Muscle of leg (tissue), 11 donors: Measurements from ENCODE around the gene PHYKPL. TPM values are rescaled to one million over a fixed set of nuclear protein-coding genes. Genes with fewer than 3 reads are reported as not detected.

Source experiments
- DNase-seq: peaks from one replicate; pipeline ENCODE4 v3.0.0; 2013
- H3K27ac ChIP-seq: one replicate; pipeline ENCODE4 v1.5.1; 2013; ENCODE audit warnings: mild to moderate bottlenecking, low read length, control low read depth
- H3K27me3 ChIP-seq: one replicate; pipeline ENCODE4 v1.6.1; 2013; ENCODE audit warnings: low read length; ENCODE audit not compliant: control insufficient read depth, insufficient read depth
- H3K36me3 ChIP-seq: one replicate; pipeline ENCODE4 v1.6.1; 2013; ENCODE audit warnings: low read length; ENCODE audit not compliant: control insufficient read depth, insufficient read depth
- H3K4me1 ChIP-seq: one replicate; pipeline ENCODE4 v1.6.1; 2013; ENCODE audit warnings: low read length; ENCODE audit not compliant: control insufficient read depth, insufficient read depth
- H3K4me3 ChIP-seq: one replicate; pipeline ENCODE4 v1.5.1; 2013; ENCODE audit warnings: low read length, control low read depth
- H3K9me3 ChIP-seq: replicated peaks from 2 replicates; pipeline ENCODE4 v1.6.1; 2013; ENCODE audit warnings: low read depth, low read length; ENCODE audit not compliant: control insufficient read depth
- WGBS: methylation state at CpG from one replicate; pipeline ENCODE4 v1.1.5; 2013; ENCODE audit warnings: missing lambda C conversion rate; ENCODE audit not compliant: insufficient coverage; 5-methylcytosine and 5-hydroxymethylcytosine counted together
- polyA plus RNA-seq, 8 donors: library from polyadenylated mRNA; unstranded; fragments of 120-200 nt; gene quantifications; one replicate each; pipeline versions ENCODE4 v1.2.1 to v1.2.3, GENCODE V29; 2013; ENCODE audit warnings: inconsistent platforms in 1 of 8, low replicate concordance in 1 of 8; ENCODE audit not compliant: insufficient read length in 8 of 8, insufficient read depth in 1 of 8
- total RNA-seq: library from RNA; stranded (reverse); fragments of 120-200 nt; gene quantifications from one replicate; pipeline ENCODE4 v1.2.4, GENCODE V29; 2013

Gene PHYKPL
- total and polyA plus RNA-seq, 9 donors = 36.0 to 81.7 (median 45.3) TPM

DNA sequence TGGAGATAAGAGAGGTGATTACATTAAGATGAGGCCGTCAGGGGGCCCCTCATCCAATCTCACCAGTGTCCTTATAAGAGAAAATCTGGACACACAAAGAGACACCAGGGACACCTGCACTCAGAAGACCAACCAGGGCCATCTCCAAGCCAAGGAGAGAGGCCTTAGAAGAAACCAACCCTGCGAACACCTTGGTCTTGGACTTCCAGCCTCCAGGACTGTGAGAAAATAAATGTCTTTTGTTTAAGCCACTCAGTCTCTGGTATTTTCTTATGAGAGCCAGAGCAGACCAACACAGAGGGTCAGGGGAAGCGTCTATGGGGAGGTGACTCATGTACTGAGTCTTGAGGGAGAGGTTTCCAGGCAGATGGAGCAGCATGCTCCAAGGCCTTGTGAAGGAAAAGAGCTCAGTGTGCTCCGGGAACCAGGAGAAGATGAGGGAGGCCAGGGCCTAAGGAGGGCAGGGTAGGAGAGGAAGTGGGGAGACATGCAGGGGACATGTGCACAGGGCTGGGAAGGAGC lies 5.4 kb downstream of the PHYKPL start:
- H3K9me3 ChIP-seq = no peaks in the 10 kb centered on the region
- H3K27ac ChIP-seq = no peak overlapping the region
- 60% methylated on average over 2 of the region's 4 CpGs for WGBS
- H3K4me1 ChIP-seq = peaks cover 29% of the 10 kb centered on the region
- H3K4me3 ChIP-seq = no peak overlapping the region
- DNase-seq = no peak
- no peaks in the 10 kb centered on the region for H3K27me3 ChIP-seq
- H3K36me3 ChIP-seq = peaks cover 80% of the 10 kb centered on the region

DNA sequence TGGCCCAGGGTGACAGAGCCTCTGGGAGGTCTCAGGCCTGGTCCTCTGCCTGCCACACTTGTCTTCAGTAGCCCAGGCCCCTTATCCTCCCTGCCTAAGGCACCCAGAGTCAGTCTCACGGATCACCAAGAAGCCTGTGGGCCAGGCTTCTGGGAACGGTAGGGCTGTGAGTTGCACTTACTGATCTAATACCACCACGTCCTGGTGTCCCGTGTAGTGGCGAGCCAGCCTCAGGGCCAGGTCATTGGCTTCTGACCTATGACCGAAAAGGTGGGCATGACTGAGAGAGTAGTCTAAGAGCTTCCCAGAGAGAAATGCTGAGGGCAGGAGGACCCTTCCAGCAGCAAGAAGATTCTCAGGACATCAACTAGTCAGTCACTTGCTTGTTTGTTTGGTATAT lies 7.4 kb downstream of the PHYKPL start:
- no peak for DNase-seq
- WGBS = 93% methylated on average over 2 of the region's 6 CpGs
- Histone ChIP-seq H3K27me3 (no peaks in the 10 kb centered on the region), H3K4me1 (peaks cover 26% of the 10 kb centered on the region), H3K4me3 (no peak overlapping the region), H3K9me3 (no peaks in the 10 kb centered on the region), H3K36me3 (peaks cover 81% of the 10 kb centered on the region), H3K27ac (no peak overlapping the region)

DNA sequence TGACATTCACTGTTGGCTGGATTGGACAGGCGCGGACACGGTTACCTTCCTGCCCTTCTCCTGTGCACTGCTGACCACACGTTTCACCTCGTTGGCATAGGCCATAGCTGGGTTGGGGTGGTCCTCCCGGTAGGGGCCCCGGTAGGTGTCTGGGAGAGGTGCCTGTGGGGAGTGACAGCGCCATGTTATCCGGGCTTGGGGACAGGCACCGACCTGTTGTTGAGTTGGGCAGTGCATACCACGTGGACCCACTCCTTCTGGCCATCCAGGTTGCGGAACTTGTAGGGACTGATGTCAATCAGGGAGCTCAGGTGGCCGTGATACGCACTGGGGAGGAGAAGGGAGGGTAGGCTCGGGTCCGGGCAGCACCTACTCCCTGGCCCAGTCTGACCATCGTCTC lies 8.2 kb downstream of the PHYKPL start:
- 93% methylated on average over 10 of the region's 17 CpGs for WGBS
- Histone ChIP-seq H3K4me1 (peaks cover 26% of the 10 kb centered on the region), H3K9me3 (no peaks in the 10 kb centered on the region), H3K27ac (no peak overlapping the region), H3K27me3 (no peaks in the 10 kb centered on the region), H3K36me3 (peaks cover 73% of the 10 kb centered on the region), H3K4me3 (no peak overlapping the region)
- DNase-seq = no peak

DNA sequence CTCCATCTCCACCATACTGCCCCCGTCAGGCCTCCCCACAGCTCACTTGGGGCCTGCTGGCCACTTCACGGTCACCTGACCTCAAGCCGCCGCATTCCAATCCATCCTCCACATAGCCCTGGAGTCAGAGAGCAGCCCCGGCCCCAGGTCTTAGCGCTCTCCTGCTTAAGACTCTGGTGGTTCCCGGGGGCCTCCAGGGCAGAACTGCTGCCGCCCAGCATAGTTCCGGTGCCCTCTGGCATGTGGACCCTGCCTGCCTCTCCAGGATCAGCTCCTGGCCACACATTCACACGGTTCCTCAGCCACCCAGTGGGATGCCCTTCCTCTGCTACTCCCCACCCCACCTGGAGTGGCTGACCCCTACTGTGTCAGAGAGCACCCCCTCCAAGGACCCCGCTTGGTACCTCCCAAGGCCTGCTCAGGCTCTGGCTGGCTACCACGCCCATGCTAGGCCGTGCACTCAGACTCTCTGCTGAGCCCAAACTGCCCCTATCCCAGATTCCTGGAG lies 8.7 kb downstream of the PHYKPL start:
- Histone ChIP-seq H3K27me3 (no peaks in the 10 kb centered on the region), H3K36me3 (peaks cover 70% of the 10 kb centered on the region), H3K27ac (no peak overlapping the region), H3K4me1 (peaks cover 26% of the 10 kb centered on the region), H3K4me3 (no peak overlapping the region), H3K9me3 (no peaks in the 10 kb centered on the region)
- WGBS = 37% methylated on average over 13 of the region's 13 CpGs
- DNase-seq = no peak

DNA sequence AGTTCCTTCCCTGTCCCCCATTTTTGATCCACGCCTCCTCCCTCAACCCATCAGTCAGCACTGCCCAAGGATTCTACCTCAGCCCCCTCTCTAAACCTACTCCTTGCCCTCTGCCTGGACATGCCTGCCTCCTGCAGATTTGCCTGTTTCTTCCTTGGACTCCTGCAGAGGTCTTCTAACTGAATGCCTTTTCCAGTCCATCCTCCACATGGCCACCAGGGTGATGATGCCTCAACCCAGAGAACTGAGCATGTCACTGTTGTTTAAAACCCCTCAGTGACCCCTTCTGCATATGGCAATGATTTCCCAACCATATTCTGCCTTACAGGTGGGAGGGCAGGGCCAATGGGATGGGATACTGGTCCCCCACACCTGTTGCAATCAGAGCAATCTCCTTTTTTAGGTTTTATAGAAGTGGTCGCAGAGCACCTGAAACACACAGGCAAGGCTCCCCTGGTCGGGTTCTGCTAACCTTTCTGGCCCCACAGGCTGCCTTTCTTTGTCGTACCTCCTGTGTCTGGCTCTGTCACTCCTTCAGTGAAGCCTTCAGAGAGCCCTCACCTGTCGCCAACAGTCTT lies 9.3 kb downstream of the PHYKPL start:
- WGBS = 71% methylated on average over 5 of the region's 5 CpGs
- DNase-seq = no peak
- Histone ChIP-seq H3K4me3 (no peak overlapping the region), H3K9me3 (no peaks in the 10 kb centered on the region), H3K4me1 (peaks cover 26% of the 10 kb centered on the region), H3K36me3 (peaks cover 66% of the 10 kb centered on the region), H3K27me3 (no peaks in the 10 kb centered on the region), H3K27ac (no peak overlapping the region)

DNA sequence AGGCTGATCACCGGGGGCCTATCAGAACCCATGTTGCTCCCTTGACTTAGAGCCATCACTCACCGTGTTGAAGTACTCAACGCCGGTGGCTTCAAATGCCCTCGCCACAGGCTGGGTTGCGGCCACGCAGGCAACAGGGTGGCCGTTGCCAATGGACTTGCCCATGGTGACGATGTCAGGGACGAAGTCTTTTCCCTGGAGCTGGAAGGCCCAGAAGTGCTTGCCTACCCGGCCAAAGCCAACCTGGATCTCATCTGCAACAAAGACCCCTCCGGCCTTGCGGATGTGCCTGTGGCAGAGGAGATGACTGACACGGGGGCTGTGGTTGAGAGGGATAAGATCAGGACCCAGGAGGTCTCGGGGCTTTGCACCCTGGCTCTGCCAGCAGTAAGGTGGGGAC lies 10.3 kb downstream of the PHYKPL start:
- peak overlapping the region; percentile 55 for H3K27ac ChIP-seq
- H3K36me3 ChIP-seq = peaks cover 58% of the 10 kb centered on the region
- H3K4me1 ChIP-seq = peaks cover 26% of the 10 kb centered on the region
- DNase-seq = no peak
- no peak overlapping the region for H3K4me3 ChIP-seq
- no peaks in the 10 kb centered on the region for H3K27me3 ChIP-seq
- 93% methylated on average over 15 of the region's 15 CpGs for WGBS
- H3K9me3 ChIP-seq = no peaks in the 10 kb centered on the region

DNA sequence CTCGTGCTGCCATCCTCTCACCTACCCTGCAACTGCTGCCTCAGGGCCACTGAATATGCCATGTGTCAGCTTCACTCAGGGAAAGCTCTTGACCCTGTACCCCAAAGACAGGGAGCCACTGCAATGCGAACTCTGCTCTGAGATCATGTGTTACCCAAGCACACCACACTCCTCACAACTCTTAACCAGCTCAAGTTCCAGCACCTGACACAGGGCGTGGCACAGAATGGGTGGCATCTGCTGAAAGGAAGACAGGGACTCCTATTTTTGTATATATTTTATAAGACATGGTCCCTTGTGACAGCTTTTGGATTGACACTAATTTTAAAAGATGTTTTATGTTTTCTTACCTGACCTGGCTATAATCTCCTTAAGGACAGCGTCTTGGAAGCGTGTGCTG lies 10.7 kb downstream of the PHYKPL start:
- peak; percentile 38 for DNase-seq
- Histone ChIP-seq H3K27me3 (no peaks in the 10 kb centered on the region), H3K9me3 (no peaks in the 10 kb centered on the region), H3K27ac (peak overlapping the region; percentile 55), H3K4me1 (peaks cover 26% of the 10 kb centered on the region), H3K4me3 (no peak overlapping the region), H3K36me3 (peaks cover 54% of the 10 kb centered on the region)
- WGBS = 100% methylated on average over 2 of the region's 5 CpGs

DNA sequence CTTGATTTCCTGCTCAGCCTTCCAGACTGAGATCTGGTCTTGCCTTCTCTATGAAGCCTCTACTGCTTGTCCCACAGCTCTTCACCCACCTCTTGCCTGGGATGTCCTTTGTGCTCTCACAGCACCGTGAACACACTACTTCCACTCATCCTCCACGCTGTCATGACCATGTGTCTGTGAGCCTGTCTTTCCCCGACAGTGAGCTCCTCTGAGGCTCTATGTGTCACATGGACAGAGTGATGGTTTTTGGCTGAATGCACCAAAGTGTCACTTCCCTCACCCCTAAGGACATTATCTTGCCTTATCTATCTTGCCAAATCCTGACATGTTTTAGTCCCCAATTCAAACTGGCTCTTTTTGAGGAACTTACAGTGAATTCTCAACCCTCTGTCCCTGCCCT lies 11.3 kb downstream of the PHYKPL start:
- no peak overlapping the region for H3K4me3 ChIP-seq
- no peaks in the 10 kb centered on the region for H3K9me3 ChIP-seq
- DNase-seq = no peak
- H3K4me1 ChIP-seq = peaks cover 26% of the 10 kb centered on the region
- 67% methylated on average over 2 of the region's 3 CpGs for WGBS
- peak overlapping the region; percentile 29 for H3K27ac ChIP-seq
- peaks cover 54% of the 10 kb centered on the region for H3K36me3 ChIP-seq
- H3K27me3 ChIP-seq = no peaks in the 10 kb centered on the region

DNA sequence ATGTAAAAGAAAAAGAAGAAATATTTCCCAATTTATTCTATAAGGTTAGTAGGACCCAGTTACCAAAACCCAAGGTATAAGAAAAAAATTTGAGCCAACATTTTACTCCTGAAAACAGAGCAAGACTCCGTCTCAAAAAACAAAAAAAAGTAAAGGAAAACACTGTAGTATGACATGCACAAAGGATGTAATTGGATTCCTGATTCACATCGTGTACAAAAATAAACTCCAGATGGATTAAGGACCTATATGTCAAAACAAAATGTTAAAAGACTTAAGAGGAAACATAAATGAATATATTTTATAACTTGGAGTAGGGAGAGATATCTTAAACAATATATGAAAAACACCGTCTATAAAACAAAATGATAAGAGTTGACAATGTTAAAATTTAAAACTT lies 13.8 kb downstream of the PHYKPL start:
- Histone ChIP-seq H3K9me3 (no peaks in the 10 kb centered on the region), H3K27me3 (no peaks in the 10 kb centered on the region), H3K4me1 (peaks cover 21% of the 10 kb centered on the region), H3K36me3 (peaks cover 61% of the 10 kb centered on the region), H3K4me3 (no peak overlapping the region), H3K27ac (no peak overlapping the region)
- no CpG with 5 or more reads among the region's 3 CpGs for WGBS
- DNase-seq = no peak

DNA sequence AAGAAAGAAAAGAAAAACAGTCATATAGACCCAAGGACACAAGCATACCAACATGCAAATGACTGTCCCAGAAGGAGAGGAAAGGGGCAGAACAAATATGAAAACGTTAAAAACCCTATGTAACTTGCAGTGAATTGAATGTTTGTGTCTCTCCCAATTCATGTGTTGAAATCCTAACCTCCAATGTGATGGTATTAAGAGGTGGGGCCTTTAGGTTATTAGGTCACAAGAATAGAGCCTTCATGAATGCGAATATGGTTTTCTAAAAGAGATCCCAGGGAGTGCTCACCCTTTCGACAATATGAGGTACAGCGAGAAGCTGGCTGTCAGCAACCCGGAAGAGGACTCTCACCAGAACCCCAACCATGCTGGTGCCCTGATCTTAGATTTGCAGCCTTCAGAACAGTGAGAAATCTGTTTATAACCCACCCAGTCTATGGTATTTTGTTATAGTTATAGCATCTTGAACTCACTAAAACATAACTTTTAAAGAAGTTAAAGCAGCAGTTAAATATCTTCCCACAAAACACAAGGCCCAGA lies 14.3 kb downstream of the PHYKPL start:
- no peak for DNase-seq
- H3K27ac ChIP-seq = no peak overlapping the region
- no peaks in the 10 kb centered on the region for H3K9me3 ChIP-seq
- H3K36me3 ChIP-seq = peaks cover 66% of the 10 kb centered on the region
- no peak overlapping the region for H3K4me3 ChIP-seq
- peaks cover 17% of the 10 kb centered on the region for H3K4me1 ChIP-seq
- H3K27me3 ChIP-seq = no peaks in the 10 kb centered on the region
- no CpG with 5 or more reads among the region's 5 CpGs for WGBS
